GM19099 (cell line): ENCODE measurements around the gene DCLK1.

ENCODE experiments used
- POLR2A ChIP-seq: IDR thresholded peaks from 3 replicates; pipeline ENCODE4 v1.6.1; 2011; ENCODE audit warnings: low read depth; ENCODE audit not compliant: insufficient read length; ENCODE audit errors: extremely low read depth

Gene DCLK1

DNA sequence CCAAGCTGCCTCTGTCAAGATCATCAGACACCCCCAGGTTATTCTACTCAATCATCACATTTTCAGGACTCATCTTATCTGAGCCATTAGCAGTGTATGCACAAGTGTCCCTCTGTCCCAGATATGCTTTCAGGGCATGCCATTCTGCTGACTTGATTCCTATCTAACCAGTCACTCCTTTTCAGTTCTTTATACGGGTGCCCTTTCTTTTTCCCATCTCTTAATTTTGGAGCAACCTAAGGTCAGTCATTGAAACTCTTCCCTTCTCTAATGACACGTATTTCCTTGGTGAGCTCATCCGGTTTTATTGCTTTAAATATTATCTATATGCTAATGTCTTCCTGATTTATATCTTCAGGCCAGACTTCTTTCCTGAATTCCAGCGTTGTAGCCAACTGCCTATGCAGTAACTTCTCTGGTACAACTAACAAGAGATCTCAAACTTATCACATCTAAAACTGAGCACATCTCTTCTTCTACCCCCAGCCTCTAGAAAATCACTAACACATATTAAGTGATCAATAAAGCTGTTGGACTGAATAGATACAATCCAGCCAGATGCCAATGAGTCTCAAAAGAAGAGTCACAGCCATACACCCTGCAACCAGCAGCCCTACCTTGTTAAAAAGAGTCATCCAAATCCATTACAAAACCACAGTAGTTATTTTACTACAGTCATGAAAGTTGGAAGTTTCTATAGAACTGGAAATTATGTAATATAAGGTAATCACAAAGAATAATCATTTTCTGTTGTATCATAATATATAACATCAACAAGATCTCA, 58.8 kb downstream of the DCLK1 start:
- no peak for TF ChIP-seq POLR2A

DNA sequence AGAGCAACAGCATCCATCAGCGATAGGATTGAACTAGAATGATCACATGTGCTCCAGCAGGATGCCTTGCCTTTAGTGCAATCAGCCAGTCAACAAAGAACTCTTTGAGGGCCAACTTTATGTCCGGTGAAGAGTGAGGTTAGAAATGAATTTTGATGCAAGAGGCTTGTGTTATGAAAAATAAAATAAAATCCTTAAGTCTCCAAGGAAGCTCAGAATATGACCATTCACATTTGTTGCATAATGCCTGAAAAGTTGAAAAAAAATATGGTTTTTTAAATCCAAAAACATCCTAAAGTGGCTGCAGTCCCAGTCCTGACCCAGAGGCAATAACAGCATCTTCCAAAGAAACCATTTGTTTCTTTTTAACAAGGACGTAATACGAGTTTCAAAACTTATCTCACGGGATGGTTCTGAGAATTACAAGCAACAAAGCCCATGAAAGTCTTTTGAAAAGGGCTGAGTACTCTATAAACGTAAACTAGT, 61.3 kb downstream of the DCLK1 start:
- TF ChIP-seq POLR2A: no peak

DNA sequence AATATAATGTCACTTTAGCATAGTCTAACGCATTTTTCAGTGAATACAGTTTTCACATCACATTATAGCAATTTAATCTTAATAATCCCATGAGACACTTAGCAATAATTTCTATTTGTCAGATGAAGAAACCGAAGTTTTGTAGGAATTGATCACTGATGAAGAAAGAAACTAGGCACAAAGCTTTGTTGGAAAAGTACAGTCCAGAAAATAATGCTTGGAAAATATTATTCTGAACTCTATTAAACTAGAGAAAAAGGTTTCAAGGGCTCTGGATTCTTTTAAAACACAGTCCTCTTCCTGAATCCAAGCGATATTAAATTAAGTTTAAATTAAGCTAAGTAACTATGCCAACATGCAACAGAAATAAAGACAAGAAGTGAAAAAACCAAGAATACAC, 62.2 kb downstream of the DCLK1 start:
- TF ChIP-seq POLR2A: no peak

DNA sequence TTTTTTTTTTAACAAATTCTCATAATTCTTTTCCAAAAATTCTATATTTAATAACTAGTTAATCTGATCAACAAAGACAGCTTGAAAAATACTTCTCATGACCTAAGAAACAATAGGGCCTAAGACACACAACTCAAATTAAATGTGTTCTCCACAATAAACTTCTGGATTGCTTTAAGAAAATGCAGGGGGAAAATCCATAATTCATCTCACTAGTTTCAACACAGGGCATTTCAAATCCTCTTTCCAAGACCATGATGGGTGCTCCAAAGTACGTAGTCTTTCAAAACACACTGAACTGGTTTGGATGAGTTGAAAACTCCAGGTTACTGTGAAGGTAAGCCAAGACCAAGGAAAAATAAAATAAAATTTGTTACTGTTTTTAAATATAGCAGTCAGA, 62.6 kb downstream of the DCLK1 start:
- no peak for TF ChIP-seq POLR2A

DNA sequence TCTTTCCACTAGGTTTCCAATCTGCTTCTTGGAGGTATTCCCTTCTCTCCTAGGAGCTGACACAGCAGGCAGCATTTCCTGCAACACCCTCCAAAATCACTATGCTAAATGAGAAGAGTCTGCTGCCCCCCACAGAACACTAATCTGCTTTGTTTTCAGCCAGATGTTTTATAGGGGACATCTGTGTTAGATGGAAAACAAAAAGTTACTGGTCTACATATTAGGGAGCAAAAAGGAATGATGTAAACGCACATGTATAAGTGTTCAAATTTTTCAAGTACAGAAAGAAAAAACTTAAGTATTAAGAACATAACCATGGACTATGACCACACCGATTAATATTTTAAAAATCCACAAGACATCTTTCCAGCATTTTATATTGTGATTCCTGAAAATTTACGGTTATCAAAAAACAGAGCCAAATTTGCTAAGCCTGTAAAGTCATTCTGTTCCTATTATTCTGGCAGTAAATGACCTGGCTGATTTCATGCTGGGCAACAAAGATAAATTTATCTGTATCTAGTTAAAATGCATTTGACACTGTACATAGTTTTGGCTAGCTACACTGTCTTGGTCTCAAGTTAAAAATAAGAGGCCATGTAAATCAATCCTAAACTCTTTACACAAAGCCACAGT, 63.3 kb downstream of the DCLK1 start:
- no peak for TF ChIP-seq POLR2A

DNA sequence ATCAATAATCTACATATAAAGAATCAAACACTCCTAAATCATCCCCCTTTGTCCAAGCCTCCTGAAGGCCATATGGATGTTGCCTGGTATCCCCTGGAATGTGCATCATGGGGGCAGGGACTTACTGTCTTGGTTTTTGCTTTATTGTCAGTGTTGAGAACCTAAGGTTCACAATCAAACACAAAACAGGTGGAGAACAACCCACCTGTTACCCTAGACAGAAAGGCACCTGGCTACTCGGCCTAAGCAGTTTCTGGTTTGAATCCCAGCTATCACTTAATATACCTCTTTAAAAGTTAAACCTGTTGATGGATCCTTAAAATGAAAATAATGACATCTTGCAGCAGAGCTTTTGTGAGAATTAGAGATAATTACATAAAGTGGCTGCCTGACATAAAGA, 68.9 kb downstream of the DCLK1 start:
- TF ChIP-seq POLR2A: no peak

DNA sequence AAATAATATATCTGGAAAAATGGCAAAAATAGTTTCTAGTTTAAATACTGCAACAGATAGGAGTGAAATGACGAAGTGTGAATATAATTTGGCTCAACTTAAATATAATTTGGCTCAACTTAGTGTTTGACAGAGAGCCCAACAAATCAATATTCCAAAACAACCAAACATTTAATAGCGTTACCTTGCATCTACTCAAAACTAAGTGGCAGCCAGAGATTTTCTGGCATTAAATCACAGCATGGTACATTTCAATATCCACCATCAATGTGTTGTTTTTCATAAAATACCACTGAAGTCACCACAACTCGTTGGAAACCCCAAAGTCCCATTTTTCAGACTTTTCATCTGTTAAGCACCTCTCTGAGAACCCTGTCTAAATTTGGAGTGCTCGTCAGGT, 69.6 kb downstream of the DCLK1 start:
- TF ChIP-seq POLR2A: no peak

DNA sequence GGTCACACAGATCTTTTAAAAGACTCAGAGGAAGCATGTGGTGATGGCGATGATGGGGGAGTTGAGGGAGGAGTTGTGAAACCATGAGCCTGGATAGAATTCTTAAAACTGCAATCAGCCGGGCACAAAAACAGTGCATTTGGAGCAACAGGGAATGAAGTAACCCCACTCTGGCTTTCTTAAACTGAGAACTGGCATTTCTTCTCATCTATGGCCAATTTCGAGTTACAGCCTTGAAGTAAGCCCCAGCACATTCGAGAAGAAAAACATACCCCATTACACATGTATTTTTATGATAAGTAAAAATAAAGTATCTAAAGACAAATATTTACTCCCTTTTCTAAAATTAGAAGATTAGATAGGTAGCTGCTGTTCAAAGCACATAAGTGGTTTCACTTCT, 70.1 kb downstream of the DCLK1 start:
- TF ChIP-seq POLR2A: no peak

DNA sequence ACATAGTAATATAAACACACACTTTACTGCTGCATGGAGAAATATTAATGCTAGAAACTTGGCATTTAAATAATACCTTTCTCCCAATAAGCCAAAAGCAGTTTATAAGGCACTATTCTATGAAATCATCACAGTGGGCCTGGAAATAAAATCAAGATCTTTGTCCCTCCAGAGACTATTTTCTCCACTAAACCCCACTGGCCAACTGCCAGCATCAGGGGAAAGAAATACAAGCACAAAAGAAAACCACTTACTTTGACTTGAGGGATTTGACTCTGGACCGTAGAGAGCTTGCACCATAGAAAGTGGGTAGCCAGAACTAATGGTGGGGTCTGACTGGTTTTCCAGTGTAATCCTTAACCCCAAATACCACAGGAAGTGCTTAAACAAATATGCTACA, 71.9 kb downstream of the DCLK1 start:
- no peak for TF ChIP-seq POLR2A

DNA sequence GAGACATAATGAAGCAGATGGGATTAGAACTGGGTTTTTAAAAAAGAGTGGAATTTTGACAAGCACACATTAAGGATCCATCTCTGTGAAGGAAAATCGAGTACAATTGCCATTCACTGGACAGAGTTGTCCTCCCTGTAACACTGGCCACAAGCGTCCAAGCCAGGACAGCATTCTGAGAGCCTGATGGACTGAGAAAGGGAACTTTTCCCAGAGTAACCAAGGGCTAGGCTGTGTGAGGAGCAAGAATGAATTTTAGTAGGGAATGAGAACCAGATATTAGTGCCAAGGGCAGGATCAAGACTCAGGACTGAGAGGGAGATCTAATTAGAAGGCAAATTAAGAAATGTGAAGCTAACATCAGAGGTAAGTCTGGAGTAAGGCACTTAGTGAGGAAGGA, 73.1 kb downstream of the DCLK1 start:
- no peak for TF ChIP-seq POLR2A

DNA sequence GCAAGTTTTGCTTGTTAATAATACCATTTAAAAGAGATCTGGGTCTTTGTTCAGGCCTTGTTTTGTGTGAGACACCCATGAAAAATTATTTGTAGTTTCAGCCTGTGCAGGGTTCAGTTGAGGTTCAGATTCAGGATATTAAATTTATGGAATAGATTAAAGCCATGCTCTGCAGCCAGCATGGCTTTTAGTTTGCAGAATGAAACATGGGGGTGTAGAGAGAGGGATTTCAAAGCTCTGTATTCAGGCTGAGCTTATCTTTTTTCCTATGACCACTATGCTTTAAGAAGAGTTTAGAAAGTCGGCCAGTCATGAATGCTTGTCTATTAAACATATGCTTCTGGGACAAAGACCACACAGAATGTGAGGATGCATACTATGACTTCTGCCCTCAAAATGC, 73.6 kb downstream of the DCLK1 start:
- no peak for TF ChIP-seq POLR2A

DNA sequence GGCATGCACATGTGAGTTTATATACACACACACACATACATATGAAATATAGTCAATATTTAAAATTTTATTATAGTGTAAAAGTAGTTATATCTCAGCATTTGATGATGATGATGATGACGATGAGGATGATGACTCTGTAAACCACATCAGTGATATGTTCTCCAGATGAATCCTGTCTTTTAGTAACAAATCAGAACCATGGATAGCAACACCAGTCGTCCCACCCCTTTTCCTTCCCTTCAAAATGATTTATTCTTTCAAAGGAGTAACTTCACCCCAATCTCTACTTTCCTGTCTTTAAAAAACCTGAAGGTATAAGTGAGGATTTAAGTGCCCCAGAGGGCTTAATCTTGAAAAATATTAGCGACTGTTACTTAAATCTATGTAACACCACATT, 74.1 kb downstream of the DCLK1 start:
- no peak for TF ChIP-seq POLR2A

DNA sequence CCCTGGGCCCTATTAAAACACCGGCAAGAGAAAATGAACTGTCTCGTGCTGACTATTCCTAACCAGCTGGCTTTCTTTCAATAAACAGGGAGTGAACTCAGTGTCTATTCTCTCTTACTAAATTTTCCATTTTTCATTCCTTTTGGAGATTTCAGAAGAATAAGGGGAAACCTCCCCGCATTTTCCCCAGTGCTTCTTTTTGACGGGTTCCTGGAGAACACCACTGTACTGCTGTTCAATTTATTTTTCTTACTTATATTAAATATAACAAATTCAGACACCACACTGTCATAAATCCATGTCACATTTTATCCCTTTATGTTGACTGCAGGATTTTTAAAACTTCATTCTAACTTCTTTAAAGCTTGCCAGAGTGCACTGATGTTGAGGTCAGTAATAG, 75.8 kb downstream of the DCLK1 start:
- no peak for TF ChIP-seq POLR2A

DNA sequence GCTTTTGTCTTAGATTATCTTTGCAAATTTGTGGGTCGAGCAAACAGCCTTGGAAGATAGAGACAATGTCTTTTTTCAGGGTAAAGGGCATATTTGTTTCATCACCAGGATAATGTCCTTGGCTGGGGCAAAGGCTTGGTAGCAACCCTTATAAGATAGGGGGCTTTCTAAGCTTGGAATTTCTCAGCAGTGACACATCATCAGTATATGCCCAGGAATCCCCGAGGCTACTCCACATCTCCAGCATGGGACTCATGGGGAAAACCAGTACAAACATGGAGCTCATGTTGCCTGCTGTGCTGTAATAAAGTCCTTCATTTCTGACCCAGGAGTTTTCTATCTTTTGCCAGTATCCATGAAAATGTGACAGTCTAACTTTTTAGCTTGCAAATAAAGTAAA, 77.1 kb downstream of the DCLK1 start:
- TF ChIP-seq POLR2A: no peak

DNA sequence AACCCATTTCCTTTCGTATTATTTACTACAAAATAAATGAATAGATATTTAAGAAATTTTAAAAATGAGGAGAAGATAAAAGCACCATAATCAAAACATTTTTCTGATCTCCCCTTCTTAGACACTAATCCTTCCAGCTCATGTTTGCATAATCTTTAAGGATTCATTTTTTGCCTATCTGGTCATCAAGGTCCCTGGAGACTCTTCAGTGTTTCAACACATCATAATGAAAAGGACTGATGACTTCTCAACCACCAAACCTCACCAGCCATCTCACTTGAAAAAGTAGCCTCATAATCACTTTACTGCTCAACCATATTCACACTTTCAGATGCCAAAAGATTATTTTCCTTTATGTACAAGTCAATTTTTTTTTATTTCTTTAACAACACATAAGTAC, 80.1 kb downstream of the DCLK1 start:
- no peak for TF ChIP-seq POLR2A

DNA sequence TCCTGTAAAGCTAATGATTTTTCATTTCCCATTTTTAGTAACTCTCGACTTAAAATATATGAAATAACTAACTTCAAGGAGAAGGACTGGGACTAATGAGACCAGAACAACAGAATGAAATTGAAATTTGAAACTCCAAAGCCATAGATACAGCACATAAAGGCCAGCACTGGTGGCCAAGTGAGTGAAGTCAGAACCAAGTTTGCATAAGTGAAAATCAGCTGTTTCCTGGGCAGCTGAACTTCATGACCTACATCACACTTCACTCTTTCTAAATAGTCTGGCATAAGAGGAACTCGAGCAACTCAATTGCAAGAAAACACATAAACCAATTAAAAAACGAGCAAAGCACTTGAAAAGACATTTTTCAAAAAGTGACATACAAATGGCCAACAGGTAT, 84.5 kb downstream of the DCLK1 start:
- no peak for TF ChIP-seq POLR2A
